BE2C (cell line): ENCODE measurements around the gene SPECC1L.

Experiments
- DNase-seq: peaks from one replicate; pipeline ENCODE4 v3.0.0-alpha.2; 2020
- H3K27me3 ChIP-seq: fragments of 250-450 bp; sonication (Bioruptor Pico); 2 replicates; pipeline ENCODE4 v1.5.1; 2020; ENCODE audit warnings: mild to moderate bottlenecking
- H3K36me3 ChIP-seq: fragments of 250-450 bp; sonication (Bioruptor Pico); 2 replicates; pipeline ENCODE4 v1.5.1; 2020; ENCODE audit warnings: mild to moderate bottlenecking
- H3K4me1 ChIP-seq: fragments of 250-450 bp; sonication (Bioruptor Pico); 2 replicates; pipeline ENCODE4 v1.5.1; 2020
- H3K4me3 ChIP-seq: 2 replicates; pipeline ENCODE4 v1.5.1; 2011; ENCODE audit warnings: low read depth, low read length
- H3K9me3 ChIP-seq: fragments of 250-450 bp; sonication (Bioruptor Pico); 2 replicates; pipeline ENCODE4 v1.5.1; 2020
- TF ChIP-seq, protein P1 (sequence below): IDR thresholded peaks from 2 replicates; pipeline ENCODE4 v1.5.1; 2012; ENCODE audit warnings: mild to moderate bottlenecking, low read depth, low read length

SPECC1L gene

DNA sequence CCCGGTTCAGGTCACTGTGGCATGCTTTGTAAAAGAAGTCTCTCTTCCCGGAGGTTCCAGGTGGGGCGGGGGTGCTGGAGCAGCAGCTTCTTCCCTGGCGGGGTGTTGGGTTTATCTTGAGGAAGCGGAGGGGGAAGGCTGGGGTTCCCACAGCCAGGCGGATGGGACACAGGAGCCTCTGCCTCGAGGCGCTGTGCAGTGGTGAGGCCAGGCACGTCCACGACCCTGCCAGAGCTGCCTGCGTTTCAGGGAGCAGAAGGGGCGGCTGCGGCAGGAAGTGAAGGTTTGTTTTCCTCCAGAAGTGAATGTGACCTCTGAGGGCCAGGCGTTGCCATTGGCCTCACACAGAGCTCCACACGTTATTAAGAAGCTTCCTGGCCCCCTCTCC is 136.6 kb downstream of the SPECC1L start:
- no peak overlapping the region for H3K4me3 ChIP-seq
- peaks cover 55% of the 10 kb centered on the region for H3K4me1 ChIP-seq
- DNase-seq = peak; percentile 58
- H3K36me3 ChIP-seq = peaks cover 20% of the 10 kb centered on the region
- no peaks in the 10 kb centered on the region for H3K9me3 ChIP-seq
- no peaks in the 10 kb centered on the region for H3K27me3 ChIP-seq
- TF ChIP-seq, protein P1, sequence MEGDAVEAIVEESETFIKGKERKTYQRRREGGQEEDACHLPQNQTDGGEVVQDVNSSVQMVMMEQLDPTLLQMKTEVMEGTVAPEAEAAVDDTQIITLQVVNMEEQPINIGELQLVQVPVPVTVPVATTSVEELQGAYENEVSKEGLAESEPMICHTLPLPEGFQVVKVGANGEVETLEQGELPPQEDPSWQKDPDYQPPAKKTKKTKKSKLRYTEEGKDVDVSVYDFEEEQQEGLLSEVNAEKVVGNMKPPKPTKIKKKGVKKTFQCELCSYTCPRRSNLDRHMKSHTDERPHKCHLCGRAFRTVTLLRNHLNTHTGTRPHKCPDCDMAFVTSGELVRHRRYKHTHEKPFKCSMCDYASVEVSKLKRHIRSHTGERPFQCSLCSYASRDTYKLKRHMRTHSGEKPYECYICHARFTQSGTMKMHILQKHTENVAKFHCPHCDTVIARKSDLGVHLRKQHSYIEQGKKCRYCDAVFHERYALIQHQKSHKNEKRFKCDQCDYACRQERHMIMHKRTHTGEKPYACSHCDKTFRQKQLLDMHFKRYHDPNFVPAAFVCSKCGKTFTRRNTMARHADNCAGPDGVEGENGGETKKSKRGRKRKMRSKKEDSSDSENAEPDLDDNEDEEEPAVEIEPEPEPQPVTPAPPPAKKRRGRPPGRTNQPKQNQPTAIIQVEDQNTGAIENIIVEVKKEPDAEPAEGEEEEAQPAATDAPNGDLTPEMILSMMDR = no peak

GRCh38 chr22:24407884-24408283 is 137.3 kb downstream of the SPECC1L start:
- H3K4me3 ChIP-seq = no peak overlapping the region
- no peaks in the 10 kb centered on the region for H3K27me3 ChIP-seq
- no peaks in the 10 kb centered on the region for H3K9me3 ChIP-seq
- DNase-seq = no peak
- H3K4me1 ChIP-seq = peaks cover 50% of the 10 kb centered on the region
- TF ChIP-seq, protein P1 = no peak
- peaks cover 20% of the 10 kb centered on the region for H3K36me3 ChIP-seq

- H3K36me3 ChIP-seq = peaks cover 20% of the 10 kb centered on the region
- H3K27me3 ChIP-seq = no peaks in the 10 kb centered on the region
- TF ChIP-seq, protein P1 = no peak
- no peaks in the 10 kb centered on the region for H3K9me3 ChIP-seq
- peak; percentile 51 for DNase-seq
- H3K4me1 ChIP-seq = peaks cover 44% of the 10 kb centered on the region
- H3K4me3 ChIP-seq = no peak overlapping the region
These were observed 138.0 kb downstream of the SPECC1L start for GRCh38 chr22:24408630-24409029.

- Histone ChIP-seq H3K4me3 (no peak overlapping the region), H3K27me3 (no peaks in the 10 kb centered on the region), H3K36me3 (peaks cover 17% of the 10 kb centered on the region), H3K4me1 (peaks cover 33% of the 10 kb centered on the region), H3K9me3 (no peaks in the 10 kb centered on the region)
- TF ChIP-seq, protein P1 = no peak
- DNase-seq = no peak
These were observed 139.1 kb downstream of the SPECC1L start for GRCh38 chr22:24409707-24410106.

DNA sequence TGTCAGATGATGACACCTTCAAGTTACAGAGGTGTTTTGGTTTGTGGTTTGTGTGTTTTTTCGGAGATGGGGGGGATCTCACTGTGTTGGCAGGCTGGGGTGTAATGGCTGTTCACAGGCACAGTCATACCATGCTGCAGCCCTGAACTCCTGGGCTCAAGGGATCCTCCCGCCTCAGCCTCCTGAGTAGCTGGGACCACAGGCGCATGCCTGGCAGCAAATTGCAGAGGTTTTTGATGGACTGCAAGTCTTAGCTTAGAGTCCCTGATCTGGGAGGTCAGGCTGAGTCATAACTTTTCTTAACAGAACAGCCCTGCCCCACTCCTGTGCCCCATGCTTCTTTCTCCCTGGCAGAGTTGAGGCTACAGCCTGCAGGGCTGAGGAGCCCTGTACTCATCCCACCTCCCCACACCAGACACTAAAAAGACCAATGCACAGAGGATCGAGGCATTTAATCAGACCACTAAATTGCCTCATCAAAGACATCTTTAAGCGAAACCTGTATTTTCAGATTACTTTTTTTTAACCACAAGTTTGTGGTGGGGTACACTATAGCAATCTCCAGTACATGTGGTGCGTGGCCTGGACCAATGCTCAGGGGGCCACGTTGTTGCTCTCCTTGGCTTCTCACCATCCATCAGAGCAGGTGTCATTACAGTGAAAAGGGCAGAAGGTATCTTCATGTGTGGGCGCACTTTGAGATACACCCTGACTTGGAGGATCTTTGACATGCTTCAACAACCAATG is 139.7 kb downstream of the SPECC1L start:
- TF ChIP-seq, protein P1 = no peak
- DNase-seq = no peak
- Histone ChIP-seq H3K4me1 (peaks cover 27% of the 10 kb centered on the region), H3K36me3 (peaks cover 14% of the 10 kb centered on the region), H3K4me3 (no peak overlapping the region), H3K27me3 (no peaks in the 10 kb centered on the region), H3K9me3 (no peaks in the 10 kb centered on the region)

- Histone ChIP-seq H3K4me3 (no peak overlapping the region), H3K36me3 (peaks cover 16% of the 10 kb centered on the region), H3K27me3 (no peaks in the 10 kb centered on the region), H3K9me3 (no peaks in the 10 kb centered on the region), H3K4me1 (peaks cover 27% of the 10 kb centered on the region)
- TF ChIP-seq, protein P1 = no peak
- DNase-seq = no peak
These were observed 140.8 kb downstream of the SPECC1L start for GRCh38 chr22:24411256-24412004.
